ENCODE measurements around the gene TTLL13. TPM values are rescaled to one million over a fixed set of nuclear protein-coding genes. Genes with fewer than 3 reads are reported as not detected.

The TTLL13 gene
- total and polyA plus RNA-seq, 7 experiments from 2014 or later, result 0.40 to 1.8 (median 0.63) TPM; not detected in 3

- Mint-ChIP-seq H3K27ac (no peak overlapping the region), H3K27me3 (peaks cover 0 to 26% (median 0%) of the 10 kb centered on the region in 5 donors), H3K9me3 (no peaks in the 10 kb centered on the region), H3K4me1 (peaks cover 10 to 29% (median 22%) of the 10 kb centered on the region in 7 donors), H3K4me3 (no peak overlapping the region), H3K36me3 (no peaks in the 10 kb centered on the region)
- intact Hi-C loops (cut with micrococcal nuclease), result no loop called here
- Histone ChIP-seq H3K4me1 (ENCODE audit: control insufficient read depth in 2 of 2, insufficient read depth in 2 of 2, low read length in 2 of 2) (peaks cover 15 to 16% of the 10 kb centered on the region in 2 donors), H3K9me3 (ENCODE audit: control insufficient read depth in 2 of 3, low read length in 3 of 3) (no peaks in the 10 kb centered on the region), H3K4me3 (ENCODE audit: low read length) (no peak overlapping the region), H3K36me3 (ENCODE audit: control insufficient read depth in 2 of 3, insufficient read depth in 3 of 3, low read length in 3 of 3) (no peaks in the 10 kb centered on the region), H3K27ac (ENCODE audit: low read depth, low read length) (no peak overlapping the region), H3K27me3 (ENCODE audit: control insufficient read depth in 2 of 2, insufficient read depth in 2 of 2, low read length in 2 of 2) (no peaks in the 10 kb centered on the region)
- ATAC-seq (no peak), DNase-seq (no peak)
- ChIA-PET POLR2A (no interaction called here), CTCF (no interaction called here)
Measured at GRCh38 chr15:90309020-90309419, 59.7 kb downstream of the TTLL13 start.

Other genes starting within 250 kb of the TTLL13 start
- 10 to 100 TPM in 4 of 5 experiments, 1 to 10 TPM in 1; 7.3 to 28.8 (median 21.8) TPM for gene ZNF710, start 248.2 kb upstream of the TTLL13 start, total RNA-seq
- 1 to 10 TPM in 1 of 2 donors, under 1 TPM in 1; 0.77 to 2.7 TPM for gene ZNF710, start 248.2 kb upstream of the TTLL13 start, polyA plus RNA-seq
- 100 to 1,000 TPM in 1 of 5 experiments, 10 to 100 TPM in 4; 32.4 to 230 (median 33.7) TPM for gene IDH2, start 147.1 kb upstream of the TTLL13 start, total RNA-seq
- 10 to 100 TPM; 76.0 to 91.3 TPM for gene IDH2, start 147.1 kb upstream of the TTLL13 start, polyA plus RNA-seq
- 10 to 100 TPM; 15.9 to 31.0 (median 20.7) TPM for gene SEMA4B, start 48.2 kb upstream of the TTLL13 start, total RNA-seq
- gene SEMA4B, start 48.2 kb upstream of the TTLL13 start, polyA plus RNA-seq, result 10 to 100 TPM in 1 of 2 donors, 1 to 10 TPM in 1; 5.6 to 11.0 TPM
- gene CIB1, start 15.6 kb upstream of the TTLL13 start, total RNA-seq, result 100 to 1,000 TPM in 3 of 5 experiments, 10 to 100 TPM in 2; 76.8 to 149 (median 127) TPM
- 100 to 1,000 TPM; 224 to 229 TPM for gene CIB1, start 15.6 kb upstream of the TTLL13 start, polyA plus RNA-seq
- gene GDPGP1, start 15.3 kb upstream of the TTLL13 start, total RNA-seq, result 10 to 100 TPM in 4 of 5 experiments, 1 to 10 TPM in 1; 7.3 to 16.3 (median 14.9) TPM
- 1 to 10 TPM in 1 of 2 donors, under 1 TPM in 1; 0.61 to 1.2 TPM for gene GDPGP1, start 15.3 kb upstream of the TTLL13 start, polyA plus RNA-seq
- gene NGRN, start 16.1 kb downstream of the TTLL13 start, total RNA-seq, result 10 to 100 TPM; 34.1 to 51.5 (median 48.4) TPM
- gene NGRN, start 16.1 kb downstream of the TTLL13 start, polyA plus RNA-seq, result 10 to 100 TPM; 29.7 to 48.5 TPM
- 1 to 10 TPM in 3 of 5 experiments, under 1 TPM in 2; 0.22 to 2.0 (median 1.5) TPM for gene ZNF774, start 102.7 kb downstream of the TTLL13 start, total RNA-seq
- under 1 TPM; 0.08 to 0.16 TPM for gene ZNF774, start 102.7 kb downstream of the TTLL13 start, polyA plus RNA-seq
- gene IQGAP1, start 138.7 kb downstream of the TTLL13 start, total RNA-seq, result 100 to 1,000 TPM in 2 of 5 experiments, 10 to 100 TPM in 3; 81.8 to 263 (median 93.8) TPM
- gene IQGAP1, start 138.7 kb downstream of the TTLL13 start, polyA plus RNA-seq, result 10 to 100 TPM; 73.9 to 79.4 TPM